ENCODE results near the gene LITAF.
A peak's percentile ranks its signal among the peaks of the same experiment; 100 is the strongest.

The LITAF gene

DNA sequence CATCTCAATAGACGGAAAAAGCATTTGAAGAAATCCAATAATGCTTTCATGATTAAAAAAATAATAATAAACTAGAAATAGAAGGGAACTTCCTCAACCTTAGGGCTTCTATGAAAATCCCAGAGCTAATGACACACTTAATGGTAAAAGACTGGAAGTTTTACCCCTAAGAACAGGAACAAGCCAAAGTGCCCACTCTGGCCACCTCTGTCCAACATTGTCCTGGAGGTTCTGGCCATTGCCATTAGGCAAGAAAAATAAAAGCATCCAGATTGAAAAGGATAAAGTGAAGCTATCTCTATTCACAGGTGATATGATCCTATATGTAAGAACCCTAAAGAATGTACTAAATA lies 2.5 kb upstream of the LITAF start:
- H3K4me3 ChIP-seq (replicated peaks; ENCODE audit: insufficient read depth, low read length): no peak overlapping the region
- H3K27ac ChIP-seq (replicated peaks): no peak overlapping the region
- DNase-seq (ENCODE audit: low read depth in 1 of 2, low spot score in 1 of 2): no peak
- TF ChIP-seq, protein P1, sequence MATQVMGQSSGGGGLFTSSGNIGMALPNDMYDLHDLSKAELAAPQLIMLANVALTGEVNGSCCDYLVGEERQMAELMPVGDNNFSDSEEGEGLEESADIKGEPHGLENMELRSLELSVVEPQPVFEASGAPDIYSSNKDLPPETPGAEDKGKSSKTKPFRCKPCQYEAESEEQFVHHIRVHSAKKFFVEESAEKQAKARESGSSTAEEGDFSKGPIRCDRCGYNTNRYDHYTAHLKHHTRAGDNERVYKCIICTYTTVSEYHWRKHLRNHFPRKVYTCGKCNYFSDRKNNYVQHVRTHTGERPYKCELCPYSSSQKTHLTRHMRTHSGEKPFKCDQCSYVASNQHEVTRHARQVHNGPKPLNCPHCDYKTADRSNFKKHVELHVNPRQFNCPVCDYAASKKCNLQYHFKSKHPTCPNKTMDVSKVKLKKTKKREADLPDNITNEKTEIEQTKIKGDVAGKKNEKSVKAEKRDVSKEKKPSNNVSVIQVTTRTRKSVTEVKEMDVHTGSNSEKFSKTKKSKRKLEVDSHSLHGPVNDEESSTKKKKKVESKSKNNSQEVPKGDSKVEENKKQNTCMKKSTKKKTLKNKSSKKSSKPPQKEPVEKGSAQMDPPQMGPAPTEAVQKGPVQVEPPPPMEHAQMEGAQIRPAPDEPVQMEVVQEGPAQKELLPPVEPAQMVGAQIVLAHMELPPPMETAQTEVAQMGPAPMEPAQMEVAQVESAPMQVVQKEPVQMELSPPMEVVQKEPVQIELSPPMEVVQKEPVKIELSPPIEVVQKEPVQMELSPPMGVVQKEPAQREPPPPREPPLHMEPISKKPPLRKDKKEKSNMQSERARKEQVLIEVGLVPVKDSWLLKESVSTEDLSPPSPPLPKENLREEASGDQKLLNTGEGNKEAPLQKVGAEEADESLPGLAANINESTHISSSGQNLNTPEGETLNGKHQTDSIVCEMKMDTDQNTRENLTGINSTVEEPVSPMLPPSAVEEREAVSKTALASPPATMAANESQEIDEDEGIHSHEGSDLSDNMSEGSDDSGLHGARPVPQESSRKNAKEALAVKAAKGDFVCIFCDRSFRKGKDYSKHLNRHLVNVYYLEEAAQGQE (IDR thresholded peaks at IDR 0.05; ENCODE audit: insufficient replicate concordance, low read depth): no peak
- H3K27me3 ChIP-seq (ENCODE audit: insufficient read depth, poor library complexity, severe bottlenecking): no peaks in the 10 kb centered on the region

DNA sequence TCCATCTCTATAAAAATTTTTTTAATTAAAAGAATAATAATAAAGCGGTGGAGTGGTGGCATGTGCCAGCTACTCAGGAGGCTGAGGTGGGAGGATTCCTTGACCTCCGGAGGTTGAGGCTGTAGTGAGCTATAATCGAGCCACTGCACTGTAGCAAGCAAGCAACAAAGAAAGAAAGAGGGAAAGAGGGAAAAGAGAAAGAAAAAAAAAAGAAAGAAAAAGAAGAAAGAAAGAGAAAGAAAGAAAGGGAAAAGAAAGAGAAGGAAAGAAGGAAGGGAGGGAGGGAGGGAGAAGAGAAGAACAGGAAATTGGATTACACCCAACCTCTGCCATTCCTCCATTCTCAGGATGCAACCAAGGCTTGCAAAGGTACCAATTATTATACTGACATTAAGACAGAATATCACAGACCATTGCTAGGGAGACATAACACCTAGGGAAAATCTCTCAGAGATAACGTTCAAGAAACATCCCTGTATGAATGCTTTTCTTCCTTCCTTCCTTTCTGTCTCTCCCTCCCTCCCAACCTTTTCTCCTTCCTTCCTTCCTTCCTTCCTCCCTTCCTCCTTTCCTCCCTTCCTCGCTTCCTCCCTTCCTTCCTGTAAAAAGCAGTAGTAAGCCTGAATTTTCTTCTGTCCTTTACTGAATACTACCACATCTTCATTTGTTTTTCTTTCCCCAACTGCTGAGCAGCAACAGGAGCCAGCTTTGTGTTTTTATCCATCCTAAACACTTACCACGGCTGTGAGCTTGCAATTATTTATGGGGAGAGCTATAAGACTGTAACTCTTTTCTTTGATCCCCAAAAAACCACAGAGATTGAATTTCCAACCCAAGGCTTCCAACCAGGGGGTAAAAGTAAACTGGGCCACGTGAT lies 1.8 kb upstream of the LITAF start:
- TF ChIP-seq, protein P1 (IDR thresholded peaks at IDR 0.05; ENCODE audit: insufficient replicate concordance, low read depth): no peak
- no peak for TF ChIP-seq SPI1 (IDR thresholded peaks at IDR 0.05; ENCODE audit: borderline replicate concordance, low read depth)
- TF ChIP-seq GABPA (IDR thresholded peaks at IDR 0.05; ENCODE audit: low read depth): no peak
- TF ChIP-seq, protein P2, sequence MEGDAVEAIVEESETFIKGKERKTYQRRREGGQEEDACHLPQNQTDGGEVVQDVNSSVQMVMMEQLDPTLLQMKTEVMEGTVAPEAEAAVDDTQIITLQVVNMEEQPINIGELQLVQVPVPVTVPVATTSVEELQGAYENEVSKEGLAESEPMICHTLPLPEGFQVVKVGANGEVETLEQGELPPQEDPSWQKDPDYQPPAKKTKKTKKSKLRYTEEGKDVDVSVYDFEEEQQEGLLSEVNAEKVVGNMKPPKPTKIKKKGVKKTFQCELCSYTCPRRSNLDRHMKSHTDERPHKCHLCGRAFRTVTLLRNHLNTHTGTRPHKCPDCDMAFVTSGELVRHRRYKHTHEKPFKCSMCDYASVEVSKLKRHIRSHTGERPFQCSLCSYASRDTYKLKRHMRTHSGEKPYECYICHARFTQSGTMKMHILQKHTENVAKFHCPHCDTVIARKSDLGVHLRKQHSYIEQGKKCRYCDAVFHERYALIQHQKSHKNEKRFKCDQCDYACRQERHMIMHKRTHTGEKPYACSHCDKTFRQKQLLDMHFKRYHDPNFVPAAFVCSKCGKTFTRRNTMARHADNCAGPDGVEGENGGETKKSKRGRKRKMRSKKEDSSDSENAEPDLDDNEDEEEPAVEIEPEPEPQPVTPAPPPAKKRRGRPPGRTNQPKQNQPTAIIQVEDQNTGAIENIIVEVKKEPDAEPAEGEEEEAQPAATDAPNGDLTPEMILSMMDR (IDR thresholded peaks at IDR 0.05; ENCODE audit: insufficient read depth, low read length): no peak
- no peak for TF ChIP-seq POLR2AphosphoS5 (IDR thresholded peaks at IDR 0.05; ENCODE audit: low read depth)
- H3K27me3 ChIP-seq (ENCODE audit: insufficient read depth, poor library complexity, severe bottlenecking): no peaks in the 10 kb centered on the region
- H3K4me3 ChIP-seq (replicated peaks; ENCODE audit: insufficient read depth, low read length): no peak overlapping the region
- DNase-seq (ENCODE audit: low read depth in 1 of 2, low spot score in 1 of 2): no peak
- no peak overlapping the region for H3K27ac ChIP-seq (replicated peaks)

DNA sequence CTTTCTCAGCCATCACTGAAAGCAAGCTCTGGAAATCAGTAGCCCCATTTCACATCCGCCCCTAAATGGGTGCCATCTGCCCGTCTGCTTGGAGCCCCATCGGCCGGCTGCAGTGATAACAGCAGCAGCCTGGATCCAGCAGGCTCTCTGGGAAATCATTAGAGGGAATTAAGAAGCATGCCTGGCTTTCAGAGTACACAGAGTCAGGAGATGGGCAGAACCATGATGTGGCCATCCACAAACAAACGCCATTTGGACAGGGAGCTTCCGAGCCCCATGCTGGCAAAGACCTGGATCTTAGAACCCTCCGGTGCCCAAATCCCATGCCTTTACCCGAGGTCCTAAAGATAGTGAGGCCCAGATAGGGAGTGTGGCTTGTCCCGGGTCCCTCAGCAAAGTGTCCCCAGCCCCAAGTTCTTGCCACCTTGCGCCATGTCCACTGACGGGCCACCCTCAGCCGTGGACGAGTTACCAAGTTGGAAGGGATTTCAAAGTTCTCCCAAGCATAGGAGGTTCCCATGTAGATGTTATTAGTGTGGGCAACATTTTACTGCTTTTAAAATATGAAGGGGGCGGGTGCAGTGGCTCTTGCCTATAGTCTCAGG lies 1.0 kb upstream of the LITAF start:
- Histone ChIP-seq H3K27ac (replicated peaks) (peak overlapping the region; percentile 76), H3K4me3 (replicated peaks; ENCODE audit: insufficient read depth, low read length) (peak overlapping the region; percentile 69), H3K27me3 (ENCODE audit: insufficient read depth, poor library complexity, severe bottlenecking) (no peaks in the 10 kb centered on the region)
- TF ChIP-seq POLR2AphosphoS5 (IDR thresholded peaks at IDR 0.05; ENCODE audit: low read depth) (no peak), SPI1 (IDR thresholded peaks at IDR 0.05; ENCODE audit: borderline replicate concordance, low read depth) (no peak), GABPA (IDR thresholded peaks at IDR 0.05; ENCODE audit: low read depth) (no peak)
- TF ChIP-seq, protein P1 (IDR thresholded peaks at IDR 0.05; ENCODE audit: insufficient replicate concordance, low read depth): no peak
- TF ChIP-seq, protein P2 (IDR thresholded peaks at IDR 0.05; ENCODE audit: insufficient read depth, low read length): no peak
- DNase-seq (ENCODE audit: low read depth in 1 of 2, low spot score in 1 of 2): no peak
